Astrocyte (in vitro differentiated cells and primary cell): ENCODE data around the gene PACRG.

Source experiments
- CTCF ChIP-seq: IDR thresholded peaks from 2 replicates; pipeline ENCODE4 v1.5.1; 2011; ENCODE audit warnings: low read depth, mild to moderate bottlenecking, inconsistent platforms, low read length, moderate library complexity; ENCODE audit not compliant: insufficient read depth
- EZH2 ChIP-seq: IDR thresholded peaks from 2 replicates; pipeline ENCODE4 v1.6.1; 2012; ENCODE audit warnings: mild to moderate bottlenecking, low read length, inconsistent platforms; ENCODE audit not compliant: insufficient read depth

- no peak for TF ChIP-seq CTCF
- no peak for TF ChIP-seq EZH2
These were observed 603.5 kb downstream of the PACRG start for GRCh38 chr6:163331245-163331644.
